H1 (cell line): ENCODE results near the gene MPRIP. TPM values are rescaled to one million over a fixed set of nuclear protein-coding genes. Genes with fewer than 3 reads are reported as not detected.

Source experiments
- CTCF ChIA-PET: fragments of 300-600 bp; sonication (Branson Sonifier 250); formaldehyde crosslinking; loops from one replicate; lab custom pipeline; 2021; ENCODE audit not compliant: partially characterized antibody; lab: Charles Lee
- POLR2A ChIA-PET: fragments of 300-600 bp; sonication (Branson Sonifier 250); formaldehyde crosslinking; loops from one replicate; lab custom pipeline; 2021; ENCODE audit warnings: inconsistent platforms; ENCODE audit not compliant: partially characterized antibody; lab: Charles Lee
- DNase-seq, 2 experiments: peaks; one replicate each; pipeline versions ENCODE4 v3.0.0 to v3.0.0-alpha.2; 2010 to 2022; ENCODE audit warnings: low spot score in 2 of 2, low read depth in 1 of 2, mixed read lengths in 1 of 2
- FAIRE-seq: peaks from 2 replicates; lab custom pipeline; 2011; peaks lifted over from hg19 to GRCh38; lab: Jason Lieb, UNC
- H2AFZ ChIP-seq: 2 replicates; pipeline ENCODE4 v1.8.1; 2012; ENCODE audit warnings: low read length, inconsistent platforms
- H2AK5ac ChIP-seq: 2 replicates; pipeline ENCODE4 v1.6.1; 2013; ENCODE audit warnings: low read depth, low read length
- H2BK120ac ChIP-seq: replicated peaks from 2 replicates; pipeline ENCODE3; 2013; ENCODE audit warnings: low read depth, low read length, inconsistent platforms
- H2BK12ac ChIP-seq: 2 replicates; pipeline ENCODE4 v1.6.1; 2013; ENCODE audit warnings: low read depth, low read length
- H2BK15ac ChIP-seq: 2 replicates; pipeline ENCODE4 v1.6.1; 2013; ENCODE audit warnings: low read length
- H2BK20ac ChIP-seq: 2 replicates; pipeline ENCODE4 v1.6.1; 2013; ENCODE audit warnings: low read length
- H2BK5ac ChIP-seq: 2 replicates; pipeline ENCODE4 v1.6.1; 2013; ENCODE audit warnings: low read depth, low read length
- H3K14ac ChIP-seq: 2 replicates; pipeline ENCODE4 v1.6.1; 2013; ENCODE audit warnings: inconsistent platforms; ENCODE audit not compliant: insufficient read length
- H3K18ac ChIP-seq: 2 replicates; pipeline ENCODE4 v1.6.1; 2013; ENCODE audit warnings: low read length; ENCODE audit errors: extremely low read depth
- H3K23ac ChIP-seq: 2 replicates; pipeline ENCODE4 v1.6.1; 2013; ENCODE audit warnings: inconsistent platforms; ENCODE audit not compliant: insufficient read length
- H3K23me2 ChIP-seq: 2 replicates; pipeline ENCODE4 v1.6.1; 2013; ENCODE audit warnings: low read depth, low read length
- H3K27ac ChIP-seq: 2 replicates; pipeline ENCODE4 v1.6.1; 2011; ENCODE audit warnings: low read depth, low read length, inconsistent platforms
- H3K27me3 ChIP-seq, 4 experiments: replicated peaks in 1 of 4; 1 replicate in 1 of 4; 2 replicates in 3 of 4; pipeline versions ENCODE4 v1.6.1 to v1.8.1; 2011 to 2013; ENCODE audit warnings: low read length in 3 of 4, mild to moderate bottlenecking in 3 of 4, inconsistent platforms in 2 of 4, mixed read lengths in 2 of 4, moderate library complexity in 1 of 4; ENCODE audit not compliant: control insufficient read depth in 3 of 4, insufficient read depth in 3 of 4; ENCODE audit errors: extremely low read depth in 1 of 4
- H3K36me3 ChIP-seq, 4 experiments: 2 replicates each; pipeline versions ENCODE4 v1.6.1 to v1.8.1; 2011 to 2013; ENCODE audit warnings: mild to moderate bottlenecking in 4 of 4, low read length in 3 of 4, moderate library complexity in 2 of 4, control low read depth in 1 of 4, inconsistent platforms in 1 of 4; ENCODE audit not compliant: insufficient read depth in 4 of 4, control insufficient read depth in 2 of 4
- H3K4ac ChIP-seq: replicated peaks from 2 replicates; pipeline ENCODE3; 2013; ENCODE audit warnings: low read length, low read depth, mixed read lengths, inconsistent platforms; ENCODE audit not compliant: insufficient read length
- H3K4me1 ChIP-seq, 4 experiments: replicated peaks in 1 of 4; 1 replicate in 1 of 4; 2 replicates in 3 of 4; pipeline versions ENCODE4 v1.6.1 to v1.8.1; 2011 to 2013; ENCODE audit warnings: low read length in 3 of 4, inconsistent platforms in 2 of 4, mixed read lengths in 1 of 4; ENCODE audit not compliant: insufficient read depth in 4 of 4, control insufficient read depth in 3 of 4
- H3K4me2 ChIP-seq, 2 experiments: 2 replicates each; pipeline versions ENCODE4 v1.6.1 to v1.8.1; 2011 to 2013; ENCODE audit warnings: low read depth in 2 of 2, low read length in 2 of 2, control low read depth in 1 of 2, inconsistent platforms in 1 of 2, mild to moderate bottlenecking in 1 of 2; ENCODE audit not compliant: insufficient read depth in 1 of 2
- H3K4me3 ChIP-seq, 4 experiments: fragments of 200-600, 300-600 bp in 1 of 4; sonication (generic), shearing (Covaris generic), sonication (Bioruptor Twin) in 1 of 4; 2 replicates each; pipeline versions ENCODE4 v1.5.1 to v1.8.1; 2011 to 2016; ENCODE audit warnings: low read length in 4 of 4, low read depth in 3 of 4, control low read depth in 2 of 4, inconsistent platforms in 2 of 4, mild to moderate bottlenecking in 2 of 4, mixed read lengths in 1 of 4, moderate library complexity in 1 of 4; ENCODE audit not compliant: insufficient read depth in 2 of 4; ENCODE audit errors: extremely low read depth in 1 of 4
- H3K56ac ChIP-seq: replicated peaks from 2 replicates; pipeline ENCODE3; 2013; ENCODE audit warnings: low read depth, mild to moderate bottlenecking, mixed read lengths, low read length, inconsistent platforms; ENCODE audit not compliant: insufficient read length
- H3K79me1 ChIP-seq: 2 replicates; pipeline ENCODE4 v1.6.1; 2013; ENCODE audit warnings: low read depth, low read length, control low read depth
- H3K79me2 ChIP-seq, 2 experiments: 2 replicates each; pipeline versions ENCODE4 v1.6.1 to v1.8.1; 2012 to 2013; ENCODE audit warnings: low read length in 2 of 2, mild to moderate bottlenecking in 2 of 2, inconsistent platforms in 1 of 2; ENCODE audit not compliant: insufficient read depth in 2 of 2, control insufficient read depth in 1 of 2
- H3K9ac ChIP-seq, 4 experiments: replicated peaks in 1 of 4; 1 replicate in 1 of 4; 2 replicates in 3 of 4; pipeline versions ENCODE4 v1.6.1 to v1.8.1; 2011 to 2013; ENCODE audit warnings: low read depth in 3 of 4, low read length in 3 of 4, control low read depth in 2 of 4, mild to moderate bottlenecking in 2 of 4, moderate library complexity in 2 of 4, inconsistent platforms in 1 of 4; ENCODE audit errors: extremely low read depth in 1 of 4
- H3K9me3 ChIP-seq, 2 experiments: 2 replicates each; pipeline versions ENCODE4 v1.6.1 to v1.8.1; 2012 to 2013; ENCODE audit warnings: mild to moderate bottlenecking in 2 of 2, moderate library complexity in 2 of 2, control low read depth in 1 of 2, inconsistent platforms in 1 of 2, low read depth in 1 of 2, low read length in 1 of 2, mixed read lengths in 1 of 2; ENCODE audit not compliant: insufficient read depth in 2 of 2
- H4K20me1 ChIP-seq, 2 experiments: replicated peaks in 1 of 2; 2 replicates each; pipeline versions ENCODE3 to v1.8.1; 2011 to 2013; ENCODE audit warnings: inconsistent platforms in 2 of 2, low read length in 2 of 2, mild to moderate bottlenecking in 1 of 2; ENCODE audit not compliant: insufficient read depth in 2 of 2, control insufficient read depth in 1 of 2
- H4K5ac ChIP-seq: 2 replicates; pipeline ENCODE4 v1.6.1; 2013; ENCODE audit warnings: low read length, low read depth, mixed read lengths, inconsistent platforms; ENCODE audit not compliant: insufficient read length
- H4K8ac ChIP-seq: 2 replicates; pipeline ENCODE4 v1.8.0; 2013; ENCODE audit warnings: mild to moderate bottlenecking, moderate library complexity, low read length, inconsistent platforms; ENCODE audit not compliant: insufficient read depth; ENCODE audit errors: extremely low read depth
- H4K91ac ChIP-seq: replicated peaks from 2 replicates; pipeline ENCODE3; 2013; ENCODE audit warnings: low read length, mixed read lengths, inconsistent platforms; ENCODE audit not compliant: insufficient read length
- POLR2AphosphoS5 ChIP-seq: IDR thresholded peaks from 2 replicates; pipeline ENCODE4 v1.6.1; 2011; ENCODE audit warnings: low read depth, low read length
- SIN3A ChIP-seq, 2 experiments: IDR thresholded peaks in 1 of 2; conservative IDR thresholded peaks in 1 of 2; 2 replicates each; pipeline ENCODE4 v1.6.1; 2011 to 2012; ENCODE audit warnings: low read length in 2 of 2, improper control_type of control experiment in 1 of 2, low read depth in 1 of 2, mild to moderate bottlenecking in 1 of 2
- WGBS, 2 experiments: shearing (Covaris generic) in 1 of 2; methylation state at CpG; one replicate each; pipeline versions ENCODE4 v1.1.6 to v1.1.7; 2013 to 2015; ENCODE audit warnings: low lambda C conversion rate in 2 of 2, mixed read lengths in 2 of 2, inconsistent platforms in 1 of 2, low coverage in 1 of 2, missing lambda C conversion rate in 1 of 2; ENCODE audit not compliant: insufficient replicate concordance in 2 of 2, insufficient coverage in 1 of 2, insufficient read length in 1 of 2; ENCODE audit errors: extremely low coverage in 1 of 2, missing lambda C conversion rate in 1 of 2; 5-methylcytosine and 5-hydroxymethylcytosine counted together
- polyA plus RNA-seq, 7 experiments: library from polyadenylated mRNA; depleted of rRNA in 3 of 7; stranded (reverse) in 5 of 7; unstranded in 2 of 7; fragments of >200 nt in 5 of 7; fragments of 200-250 nt in 2 of 7; gene quantifications; 1 replicate in 5 of 7; 2 replicates in 1 of 7; 4 replicates in 1 of 7; pipeline versions ENCODE4 v1.2.1 to v1.2.3, GENCODE V29; 2011 to 2013; ENCODE audit warnings: missing spikeins in 2 of 7, mixed read lengths in 2 of 7
- total RNA-seq: library from RNA; stranded (reverse); fragmentation: NEBNext Ultra II Directional; extraction: Animal tissue kit (Norgen Biotek cat#: 25700); gene quantifications from 2 replicates; pipeline ENCODE4 v1.2.1, GENCODE V29; 2021

MPRIP gene
- total and polyA plus RNA-seq, 2 of the 8 experiments (the other 6 are each of a cell fraction or from before 2014, with no cell fraction given) = 48.6 to 146 TPM

- no peaks in the 10 kb centered on the region for H3K9me3 ChIP-seq
- H4K20me1 ChIP-seq = peaks cover 0 to 13% of the 10 kb centered on the region in 2 experiments
- H3K9ac ChIP-seq = no peak overlapping the region
- no peaks in the 10 kb centered on the region for H3K4me1 ChIP-seq
- POLR2A ChIA-PET = no interaction called here
- H2AK5ac ChIP-seq = no peak overlapping the region
- no peak for TF ChIP-seq POLR2AphosphoS5
- no peak for TF ChIP-seq SIN3A (conservative IDR thresholded peaks at IDR 0.05 in 1 of 2, IDR thresholded peaks at IDR 0.05 in 1 of 2; ENCODE audit: low read depth in 1 of 2, low read length in 2 of 2)
- H2BK5ac ChIP-seq = no peak overlapping the region
- H3K27ac ChIP-seq = no peak overlapping the region
- no peaks in the 10 kb centered on the region for H3K79me1 ChIP-seq
- H3K14ac ChIP-seq = no peak overlapping the region
- H2BK15ac ChIP-seq = no peak overlapping the region
- no peaks in the 10 kb centered on the region for H3K79me2 ChIP-seq
- H3K56ac ChIP-seq = no peak overlapping the region
- H3K4me2 ChIP-seq = no peak overlapping the region
- FAIRE-seq = no peak
- 100% methylated on average over 2 of the region's 2 CpGs; no CpG with 5 or more reads in 1 of the 2 experiments for WGBS, 2 experiments
- H3K18ac ChIP-seq = no peak overlapping the region
- no peak overlapping the region for H4K5ac ChIP-seq
- no peaks in the 10 kb centered on the region for H3K23me2 ChIP-seq
- no peak overlapping the region for H4K91ac ChIP-seq
- CTCF ChIA-PET = interaction anchor here (0.8 kb wide), 1 partner anchor 10 kb away, joined by 3 read pairs; no protein-coding TSS in a partner anchor
- H2BK12ac ChIP-seq = no peak overlapping the region
- H2BK20ac ChIP-seq = no peak overlapping the region
- H3K36me3 ChIP-seq = peaks cover 2 to 40% (median 20%) of the 10 kb centered on the region in 4 experiments; a peak in 6 of 8 replicates
- no peak overlapping the region for H2AFZ ChIP-seq
- H4K8ac ChIP-seq = no peak overlapping the region
- no peak overlapping the region for H3K23ac ChIP-seq
- H2BK120ac ChIP-seq = no peak overlapping the region
- no peak for DNase-seq
- no peak overlapping the region for H3K4me3 ChIP-seq
- no peaks in the 10 kb centered on the region for H3K27me3 ChIP-seq
- H3K4ac ChIP-seq = no peak overlapping the region
Observed at GRCh38 chr17:17179371-17179827, 137.1 kb downstream of the MPRIP start.
